ENCODE data around the gene CDC42EP1.

DNA sequence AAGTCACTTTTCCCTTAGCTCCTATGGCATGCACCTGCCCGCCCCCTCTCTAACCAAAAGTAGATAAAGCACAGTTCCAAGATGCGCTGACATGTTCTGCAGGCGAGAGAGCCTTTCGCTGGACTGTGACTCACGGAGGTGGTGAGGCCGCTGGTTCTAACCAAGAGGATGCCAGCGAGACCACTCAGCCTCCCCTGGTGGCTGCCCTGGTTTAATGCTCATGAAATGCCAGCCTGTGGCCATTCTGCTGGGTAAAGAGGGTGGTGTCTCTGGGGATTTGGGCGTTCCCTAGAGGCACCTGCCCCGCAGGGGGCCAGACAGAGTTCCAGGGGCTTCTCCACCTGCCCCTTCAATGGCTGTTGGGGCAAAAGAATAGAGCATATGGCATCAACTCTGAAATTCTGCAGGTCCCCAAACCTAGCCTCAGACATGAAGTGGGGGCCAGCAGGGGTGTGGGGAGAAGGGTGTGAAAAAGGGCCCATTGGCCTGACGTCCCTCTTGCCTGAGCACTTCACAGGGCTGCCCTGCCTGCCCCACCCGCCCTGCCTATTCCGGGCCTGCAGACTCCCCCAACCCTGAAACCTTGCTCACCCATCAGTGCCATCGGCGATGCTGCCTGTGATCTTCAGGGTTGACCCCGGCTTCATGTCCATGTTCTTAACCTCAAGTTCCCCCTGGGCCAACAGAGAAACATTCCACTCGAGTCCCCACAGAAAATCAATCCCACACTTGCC, 11.1 kb downstream of the CDC42EP1 start:
- TF ChIP-seq, protein P1, sequence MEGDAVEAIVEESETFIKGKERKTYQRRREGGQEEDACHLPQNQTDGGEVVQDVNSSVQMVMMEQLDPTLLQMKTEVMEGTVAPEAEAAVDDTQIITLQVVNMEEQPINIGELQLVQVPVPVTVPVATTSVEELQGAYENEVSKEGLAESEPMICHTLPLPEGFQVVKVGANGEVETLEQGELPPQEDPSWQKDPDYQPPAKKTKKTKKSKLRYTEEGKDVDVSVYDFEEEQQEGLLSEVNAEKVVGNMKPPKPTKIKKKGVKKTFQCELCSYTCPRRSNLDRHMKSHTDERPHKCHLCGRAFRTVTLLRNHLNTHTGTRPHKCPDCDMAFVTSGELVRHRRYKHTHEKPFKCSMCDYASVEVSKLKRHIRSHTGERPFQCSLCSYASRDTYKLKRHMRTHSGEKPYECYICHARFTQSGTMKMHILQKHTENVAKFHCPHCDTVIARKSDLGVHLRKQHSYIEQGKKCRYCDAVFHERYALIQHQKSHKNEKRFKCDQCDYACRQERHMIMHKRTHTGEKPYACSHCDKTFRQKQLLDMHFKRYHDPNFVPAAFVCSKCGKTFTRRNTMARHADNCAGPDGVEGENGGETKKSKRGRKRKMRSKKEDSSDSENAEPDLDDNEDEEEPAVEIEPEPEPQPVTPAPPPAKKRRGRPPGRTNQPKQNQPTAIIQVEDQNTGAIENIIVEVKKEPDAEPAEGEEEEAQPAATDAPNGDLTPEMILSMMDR (conservative IDR thresholded peaks at IDR 0.05; ENCODE audit: low read depth in 2 of 2): no peak; a peak in 1 of 4 replicates
- no peak for TF ChIP-seq EZH2 (IDR thresholded peaks at IDR 0.05; ENCODE audit: low read depth, unreplicated experiment)
